Heart right ventricle (tissue), 16 donors: Measurements from ENCODE around the gene CARS2. TPM values are rescaled to one million over a fixed set of nuclear protein-coding genes. Genes with fewer than 3 reads are reported as not detected.

Source experiments
- ATAC-seq, 8 donors: fragments of 200-7000 bp; cut with Tn5 transposase; one replicate each; pipeline ENCODE4 v1.9.1; 2020; ENCODE audit warnings: mild to moderate bottlenecking in 8 of 8, moderate library complexity in 8 of 8, moderate number of reproducible peaks in 1 of 8
- DNase-seq, 2 donors: peaks; one replicate each; pipeline ENCODE4 v3.0.0-alpha.2; 2020
- H3K27ac ChIP-seq, 10 donors: fragments of 200-600 bp; sonication (generic) in 2 of 10; one replicate each; pipeline versions ENCODE4 v1.5.0 to v1.8.0; 2020 to 2022; ENCODE audit warnings: mild to moderate bottlenecking in 3 of 10
- H3K27me3 ChIP-seq, 7 donors: fragments of 200-600 bp; one replicate each; pipeline ENCODE4 v1.8.0; 2021 to 2022; ENCODE audit warnings: mild to moderate bottlenecking in 2 of 7
- H3K36me3 ChIP-seq, 9 donors: fragments of 200-600 bp; sonication (generic) in 1 of 9; one replicate each; pipeline versions ENCODE4 v1.5.0 to v1.8.0; 2020 to 2022; ENCODE audit warnings: mild to moderate bottlenecking in 2 of 9
- H3K4me1 ChIP-seq, 9 donors: fragments of 200-600 bp; sonication (generic) in 1 of 9; one replicate each; pipeline versions ENCODE4 v1.5.0 to v1.8.0; 2020 to 2022; ENCODE audit warnings: mild to moderate bottlenecking in 4 of 9
- H3K4me3 ChIP-seq, 10 donors: fragments of 200-600 bp; sonication (generic) in 2 of 10; one replicate each; pipeline versions ENCODE4 v1.5.0 to v1.8.0; 2020 to 2022; ENCODE audit warnings: mild to moderate bottlenecking in 7 of 10, moderate library complexity in 2 of 10
- H3K9me3 ChIP-seq, 11 donors: fragments of 200-600 bp in 10 of 11; sonication (generic) in 2 of 11; one replicate each; pipeline versions ENCODE4 v1.5.0 to v1.8.0; 2013 to 2022; ENCODE audit warnings: mild to moderate bottlenecking in 2 of 11, control low read depth in 1 of 11, moderate library complexity in 1 of 11
- CTCF ChIP-seq, 9 donors: fragments of 200-600 bp; sonication (generic) in 2 of 9; IDR thresholded peaks; one replicate each; pipeline versions ENCODE4 v1.5.0 to v1.8.0; 2021 to 2022; ENCODE audit warnings: antibody characterized with exemption in 9 of 9, mild to moderate bottlenecking in 5 of 9, moderate library complexity in 1 of 9
- WGBS, 2 donors: extraction: QIAGEN DNeasy Blood & Tissue Kit; methylation state at CpG; one replicate each; pipeline ENCODE4 v1.1.7; 2013; ENCODE audit warnings: inconsistent platforms in 1 of 2; 5-methylcytosine and 5-hydroxymethylcytosine counted together
- intact Hi-C, 10 donors: fragments of 100-400 bp; cut with DNase I; formaldehyde crosslinking; loops; one replicate each; pipeline versions ENCODE4 v1.11.1 to v1.14.2; 2022
- polyA plus RNA-seq, 2 donors: library from polyadenylated mRNA; stranded (reverse); fragments of 200-250 nt; gene quantifications; one replicate each; pipeline ENCODE4 v1.2.3, GENCODE V29; 2013
- total RNA-seq, 10 donors: library from RNA; stranded (reverse); fragmentation: NEBNext Ultra II Directional in 3 of 10; extraction: Animal tissue kit (Norgen Biotek cat#: 25700) in 3 of 10; gene quantifications; one replicate each; pipeline versions ENCODE4 v1.2.1 to v1.2.4, GENCODE V29; 2021 to 2023
- donor health status: Arrhythmogenic right ventricular cardiomyopathy.
- donor health status: ischemic (EF 13 %, LVEDD 7.1; RV severe dilation, severe dysfunction).
- donor health status: healthy with polysubstance abuse.
- donor health status: DM: no; HTN: yes; CAD: no.
- donor health status: DM: no; HTN: no; CAD: no.
- donor health status: ischemic (EF 25% LVEDD 6.9; RV normal size, moderate dysfunction).
- donor health status: ischemic (EF 25% LVEDD 5.7; RV mildly dilated, moderate dysfunction).
- donor health status: healthy.
- donor health status: DM: yes; HTN: yes; CAD: no.
- donor health status: Ischemic cardiomyopathy.
- donor health status: ischemic (EF 35%, LVEDD 5.7; RV mildly dilated, moderate dysfunction).
- donor health status: nonischemic (EF 11% LVEDD 7.7; RV severe dilation, severe dysfunction).
- donor health status: DM: yes; HTN: yes; CAD: no.
- donor health status: PGD.
- donor health status: ischemic (EF 29% LVEDD 5.4; RV normal size, mild dysfunction).
- donor health status: nonischemic (EF 23%, LVEDD 6.1; RV moderate dilation, normal function).

Gene CARS2
- total and polyA plus RNA-seq, 12 donors: 35.2 to 103 (median 44.0) TPM

DNA sequence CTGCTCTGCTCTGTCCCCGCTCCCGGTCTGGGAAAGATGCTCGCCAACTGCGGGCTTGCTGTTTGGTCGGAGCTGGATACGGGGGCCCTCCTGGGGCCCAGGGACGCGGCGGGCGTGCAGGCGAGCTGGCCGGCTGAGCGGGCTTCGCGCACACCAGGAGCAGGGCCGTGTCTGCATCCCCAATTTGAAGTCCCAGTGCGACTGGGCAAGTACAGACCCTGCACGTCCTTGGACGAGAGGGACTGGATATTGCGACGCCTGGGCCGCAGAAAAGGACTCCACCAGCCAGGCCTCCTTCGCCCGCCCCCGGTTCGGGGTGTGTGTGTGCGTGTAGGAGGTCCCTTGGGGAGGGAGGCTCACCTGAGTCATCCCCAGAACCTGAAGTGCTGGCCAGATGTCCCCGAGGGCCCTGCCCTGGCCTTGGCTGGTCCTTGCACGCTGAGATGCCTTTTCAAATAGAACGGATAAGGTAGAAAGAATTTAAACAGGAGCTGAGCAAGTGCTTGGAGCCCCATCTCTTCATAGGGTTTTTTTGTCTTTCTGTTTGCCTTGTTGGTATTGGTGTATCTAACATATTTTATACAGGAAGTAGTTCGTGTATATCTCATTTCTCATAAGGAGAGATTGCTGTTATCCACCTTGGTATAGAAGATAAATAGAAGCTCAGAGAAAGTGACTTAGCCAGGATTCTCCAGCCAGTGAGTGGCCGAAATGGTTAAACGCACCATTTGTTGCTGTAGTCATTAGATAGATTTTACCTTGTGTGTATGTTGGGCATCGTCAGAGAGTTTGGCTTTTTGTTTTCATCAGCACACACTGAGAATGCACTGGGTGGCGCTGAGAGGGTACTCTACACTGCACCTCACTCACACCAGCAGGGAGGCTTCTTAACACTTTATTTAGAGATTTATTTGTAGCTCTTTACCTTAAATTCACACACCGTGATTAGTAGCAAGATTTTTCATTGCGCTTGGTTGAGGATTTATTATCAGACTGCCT is 89.5 kb downstream of the CARS2 start:
- Histone ChIP-seq H3K27me3 (peaks cover 0 to 2% (median 0%) of the 10 kb centered on the region in 7 donors), H3K27ac (peak overlapping the region; percentile 78 to 98 (median 92)), H3K4me3 (peak overlapping the region; percentile 69 to 98 (median 82)), H3K9me3 (peaks cover 0 to 6% (median 0%) of the 10 kb centered on the region in 11 donors), H3K4me1 (peaks cover 0 to 57% (median 43%) of the 10 kb centered on the region in 9 donors), H3K36me3 (no peaks in the 10 kb centered on the region)
- WGBS, 2 donors: 9 to 11% methylated on average over 37 of the region's 37 CpGs
- DNase-seq (no peak), ATAC-seq (peak in 6 of 8 donors; percentile 14 to 51 (median 31))
- intact Hi-C loops: loop anchor here in 5 of 10 donors (5.0 to 10.0 kb wide), 5 partner anchors 54 to 98 kb away; partner anchors contain the start of genes ING1 (in 3 of the 5), CARS2 (in 2 of the 5) and RAB20 (in 1 of the 5)
- peak in 3 of 9 donors; percentile 13 to 30 (median 28) for TF ChIP-seq CTCF (IDR thresholded peaks at IDR 0.05)

DNA sequence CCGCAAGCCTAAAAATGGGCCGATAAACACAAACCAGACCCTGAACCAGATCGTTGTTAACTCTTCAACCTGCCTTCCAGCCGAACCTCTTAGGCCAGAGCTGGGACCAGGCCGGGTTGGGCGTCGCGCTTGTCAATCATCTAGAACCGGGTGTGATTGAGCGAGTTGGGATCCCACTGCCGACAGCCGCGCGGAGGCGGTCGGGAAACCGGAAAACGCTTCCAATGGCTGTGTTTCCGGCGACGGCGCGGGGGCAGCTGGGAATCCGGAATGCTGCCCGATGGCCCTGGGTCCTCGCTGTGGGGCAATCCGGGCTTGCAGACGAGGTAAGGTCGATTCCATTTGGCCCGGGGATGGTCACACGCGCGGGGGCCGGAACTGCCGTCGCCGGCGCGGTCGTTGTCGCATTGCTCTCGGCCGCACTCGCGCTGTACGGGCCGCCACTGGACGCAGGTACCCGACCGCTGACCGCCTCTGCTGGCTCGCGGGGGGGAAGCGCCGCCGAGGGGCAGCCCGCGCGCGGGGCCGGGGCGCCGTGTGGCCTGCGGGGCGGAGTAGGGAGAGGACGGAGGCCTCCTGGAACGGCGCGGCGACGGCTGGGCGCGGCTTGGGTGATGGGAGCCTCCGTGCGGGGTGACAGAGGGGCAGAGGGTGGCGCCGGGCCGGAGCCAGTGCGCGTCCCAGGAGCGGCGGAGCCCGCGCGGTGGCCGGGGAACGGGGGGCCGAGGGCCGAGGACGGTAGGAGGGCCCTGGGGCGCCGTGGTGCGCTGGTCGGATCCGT is 90.4 kb downstream of the CARS2 start, which contains the start of gene NAXD:
Gene NAXD, plus strand, starts transcription at position 224 of the 781 bp plus-strand sequence. Its CDS starts 57 bp downstream, at position 281.
- WGBS, 2 donors: 1 to 2% methylated on average over 84 to 95 of the region's 95 CpGs
- intact Hi-C loops: loop anchor here in 5 of 10 donors (5.0 to 10.0 kb wide), 5 partner anchors 53 to 99 kb away; partner anchors contain the start of genes ING1 (in 3 of the 5), CARS2 (in 2 of the 5) and RAB20 (in 1 of the 5)
- Histone ChIP-seq H3K27me3 (peaks cover 0 to 9% (median 0%) of the 10 kb centered on the region in 7 donors), H3K9me3 (peaks cover 0 to 6% (median 0%) of the 10 kb centered on the region in 11 donors), H3K36me3 (no peaks in the 10 kb centered on the region), H3K27ac (peak within 1 kb of the TSS; percentile 78 to 98 (median 92)), H3K4me1 (peaks cover 0 to 48% (median 37%) of the 10 kb centered on the region in 9 donors), H3K4me3 (peak within 1 kb of the TSS; percentile 69 to 98 (median 82))
- ATAC-seq (peak; percentile 93 to 98 (median 97)), DNase-seq (peak; percentile 95 to 96)
- TF ChIP-seq CTCF (IDR thresholded peaks at IDR 0.05): peak in 1 of 9 donors; percentile 7

- H3K4me1 ChIP-seq: peaks cover 0 to 44% (median 37%) of the 10 kb centered on the region in 9 donors
- ATAC-seq: peak in 4 of 8 donors; percentile 1 to 5 (median 2)
- no peak for DNase-seq
- no peaks in the 10 kb centered on the region for H3K36me3 ChIP-seq
- peak overlapping the region in 9 of 10 donors; percentile 87 to 98 (median 93) for H3K27ac ChIP-seq
- H3K4me3 ChIP-seq: peak overlapping the region in 9 of 10 donors; percentile 69 to 98 (median 88)
- WGBS, 2 donors: 86 to 88% methylated on average over 11 of the region's 11 CpGs
- no peak for TF ChIP-seq CTCF (IDR thresholded peaks at IDR 0.05)
- intact Hi-C loops: loop anchor here in 5 of 10 donors (5.0 to 10.0 kb wide), 5 partner anchors 53 to 100 kb away; partner anchors contain the start of genes ING1 (in 3 of the 5), CARS2 (in 2 of the 5) and RAB20 (in 1 of the 5)
- H3K27me3 ChIP-seq: peaks cover 0 to 13% (median 0%) of the 10 kb centered on the region in 7 donors
- peaks cover 0 to 6% (median 0%) of the 10 kb centered on the region in 11 donors for H3K9me3 ChIP-seq
Measured at GRCh38 chr13:110615005-110615321, 91.0 kb downstream of the CARS2 start.
